Parathyroid adenoma (tissue), 2 donors: Measurements from ENCODE around the gene CCDC117.
A peak's percentile ranks its signal among the peaks of the same experiment; 100 is the strongest.
"Not testable (repeated sequence)": the region's sequence is repeated elsewhere in the genome, so short reads cannot be mapped to it uniquely, and the experiment has no call there.

Source experiments
- H2AFZ ChIP-seq: fragments of 300-600 bp; sonication (generic); one replicate; pipeline ENCODE4 v1.7.0; 2017; ENCODE audit warnings: antibody characterized with exemption, mild to moderate bottlenecking
- H3K27ac ChIP-seq: fragments of 300-600 bp; sonication (generic); one replicate; pipeline ENCODE4 v1.7.0; 2017
- H3K27me3 ChIP-seq: fragments of 300-600 bp; sonication (generic); one replicate; pipeline ENCODE4 v1.7.0; 2017; ENCODE audit warnings: low read length; ENCODE audit not compliant: control insufficient read depth, insufficient read depth
- H3K36me3 ChIP-seq: fragments of 300-600 bp; sonication (generic); one replicate; pipeline ENCODE4 v1.7.0; 2017; ENCODE audit warnings: low read length; ENCODE audit not compliant: control insufficient read depth, insufficient read depth
- H3K4me1 ChIP-seq: fragments of 300-600 bp; sonication (generic); one replicate; pipeline ENCODE4 v1.7.0; 2017; ENCODE audit warnings: control low read depth
- H3K4me2 ChIP-seq: fragments of 300-600 bp; sonication (generic); one replicate; pipeline ENCODE4 v1.7.0; 2017; ENCODE audit warnings: low read length
- H3K4me3 ChIP-seq: fragments of 300-600 bp; sonication (generic); one replicate; pipeline ENCODE4 v1.7.0; 2017; ENCODE audit warnings: low read depth, low read length
- H3K79me2 ChIP-seq: fragments of 300-600 bp; sonication (generic); one replicate; pipeline ENCODE4 v1.7.0; 2017; ENCODE audit warnings: control low read depth
- H3K9ac ChIP-seq: fragments of 300-600 bp; sonication (generic); one replicate; pipeline ENCODE4 v1.7.0; 2017; ENCODE audit warnings: mild to moderate bottlenecking
- H3K9me3 ChIP-seq: fragments of 300-600 bp; sonication (generic); one replicate; pipeline ENCODE4 v1.7.0; 2017; ENCODE audit warnings: low read length; ENCODE audit not compliant: control insufficient read depth
- TF ChIP-seq, protein P1 (sequence below): fragments of 300-600 bp; sonication (generic); IDR thresholded peaks from one replicate; pipeline ENCODE4 v1.7.0; 2017; ENCODE audit warnings: antibody characterized with exemption, mild to moderate bottlenecking
- donor health status: primary hyperparathyroidism.

The CCDC117 gene

DNA sequence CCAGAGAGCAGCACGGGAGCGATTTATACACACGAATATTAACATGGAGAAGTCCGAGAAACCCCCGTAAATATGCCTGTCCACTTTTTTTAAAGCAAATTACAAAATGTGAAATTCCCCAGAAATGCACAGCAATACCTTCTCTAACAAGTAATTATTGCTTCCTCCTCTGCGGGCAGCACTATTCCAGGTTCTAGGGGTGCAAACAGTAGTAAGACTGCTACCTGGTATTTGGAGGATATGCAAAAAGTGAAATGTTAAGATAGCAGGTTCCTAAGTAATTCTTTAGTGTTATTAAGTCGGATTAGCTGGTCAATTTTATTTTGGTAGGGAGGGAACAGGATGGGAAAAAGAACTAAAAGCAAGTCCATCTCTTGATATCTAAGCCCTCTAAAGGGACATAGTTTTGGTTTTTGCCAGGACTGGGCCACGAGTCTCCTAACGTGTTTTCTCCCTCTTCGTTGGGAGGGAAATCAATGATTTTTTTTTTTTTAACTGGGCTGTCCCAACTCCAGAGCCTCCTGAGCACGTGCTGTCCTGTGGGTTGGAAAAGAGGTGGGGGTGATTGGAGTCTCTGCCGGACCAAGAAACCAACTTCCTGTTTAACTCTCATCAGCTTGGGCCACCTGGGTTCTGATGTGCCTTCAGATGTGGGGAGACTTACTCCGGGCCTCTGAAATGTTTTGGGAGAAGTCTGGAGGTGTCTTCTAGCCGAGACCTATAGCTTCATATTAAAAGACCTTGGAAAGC, 29.5 kb downstream of the CCDC117 start:
- no peaks in the 10 kb centered on the region for H3K9me3 ChIP-seq
- peaks cover 11% of the 10 kb centered on the region for H3K79me2 ChIP-seq
- no peaks in the 10 kb centered on the region for H3K27me3 ChIP-seq
- H2AFZ ChIP-seq = peak overlapping the region; percentile 22
- no peaks in the 10 kb centered on the region for H3K36me3 ChIP-seq
- TF ChIP-seq, protein P1, sequence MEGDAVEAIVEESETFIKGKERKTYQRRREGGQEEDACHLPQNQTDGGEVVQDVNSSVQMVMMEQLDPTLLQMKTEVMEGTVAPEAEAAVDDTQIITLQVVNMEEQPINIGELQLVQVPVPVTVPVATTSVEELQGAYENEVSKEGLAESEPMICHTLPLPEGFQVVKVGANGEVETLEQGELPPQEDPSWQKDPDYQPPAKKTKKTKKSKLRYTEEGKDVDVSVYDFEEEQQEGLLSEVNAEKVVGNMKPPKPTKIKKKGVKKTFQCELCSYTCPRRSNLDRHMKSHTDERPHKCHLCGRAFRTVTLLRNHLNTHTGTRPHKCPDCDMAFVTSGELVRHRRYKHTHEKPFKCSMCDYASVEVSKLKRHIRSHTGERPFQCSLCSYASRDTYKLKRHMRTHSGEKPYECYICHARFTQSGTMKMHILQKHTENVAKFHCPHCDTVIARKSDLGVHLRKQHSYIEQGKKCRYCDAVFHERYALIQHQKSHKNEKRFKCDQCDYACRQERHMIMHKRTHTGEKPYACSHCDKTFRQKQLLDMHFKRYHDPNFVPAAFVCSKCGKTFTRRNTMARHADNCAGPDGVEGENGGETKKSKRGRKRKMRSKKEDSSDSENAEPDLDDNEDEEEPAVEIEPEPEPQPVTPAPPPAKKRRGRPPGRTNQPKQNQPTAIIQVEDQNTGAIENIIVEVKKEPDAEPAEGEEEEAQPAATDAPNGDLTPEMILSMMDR = no peak
- no peak overlapping the region for H3K9ac ChIP-seq
- peak overlapping the region; percentile 78 for H3K4me2 ChIP-seq
- peak overlapping the region; percentile 32 for H3K27ac ChIP-seq
- peaks cover 7% of the 10 kb centered on the region for H3K4me1 ChIP-seq
- peak overlapping the region; percentile 27 for H3K4me3 ChIP-seq

DNA sequence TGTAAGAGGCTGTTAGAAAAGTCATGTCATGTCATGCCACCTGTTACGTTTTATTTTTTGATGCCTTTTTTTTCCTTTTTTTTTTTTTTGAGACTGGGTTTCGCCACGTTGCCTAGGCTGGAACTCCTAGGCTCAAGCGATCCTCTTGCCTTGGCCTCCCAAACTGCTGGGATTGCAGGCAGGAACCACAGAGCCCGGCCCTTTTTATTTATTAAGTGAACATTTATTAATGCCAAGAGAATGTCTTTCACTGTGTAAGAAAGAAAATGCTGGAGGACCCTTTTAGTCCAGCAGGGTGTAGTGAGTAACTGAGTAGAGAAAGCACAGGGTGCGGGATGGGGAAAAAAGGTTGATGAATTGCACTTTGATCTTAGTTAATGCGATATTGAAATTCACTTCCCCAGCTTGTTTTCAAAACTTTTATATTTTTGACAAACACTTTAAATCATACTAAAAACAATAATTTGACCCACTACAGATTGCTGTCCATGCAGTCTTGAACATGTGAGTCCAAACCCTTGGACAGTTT, 30.2 kb downstream of the CCDC117 start:
- no peak overlapping the region for H3K27ac ChIP-seq

DNA sequence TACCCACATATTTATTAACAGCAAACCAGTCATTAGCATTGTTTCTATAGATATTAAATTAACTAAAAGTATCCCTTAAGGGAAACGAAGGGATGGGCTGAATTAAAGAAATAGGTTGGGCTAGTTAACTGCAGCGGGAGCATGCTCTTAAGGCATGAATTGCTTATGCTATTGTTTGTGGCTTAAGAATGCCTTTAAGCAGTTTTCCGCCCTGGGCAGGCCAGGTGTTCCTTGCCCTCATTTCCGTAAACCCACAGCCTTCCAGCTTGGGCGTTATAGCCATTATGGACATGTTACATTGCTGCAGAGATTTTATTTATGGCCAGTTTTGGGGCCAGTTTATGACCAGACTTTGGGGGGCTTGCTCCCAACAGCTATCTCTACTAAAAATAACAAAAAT, 32.9 kb downstream of the CCDC117 start:
- H2AFZ ChIP-seq, H3K9ac ChIP-seq, H3K4me2 ChIP-seq, H3K9me3 ChIP-seq, H3K79me2 ChIP-seq, H3K36me3 ChIP-seq, H3K27ac ChIP-seq, H3K4me3 ChIP-seq, H3K27me3 ChIP-seq, H3K4me1 ChIP-seq: not testable (repeated sequence)

More for the DNA sequence above, 30.2 kb downstream of the CCDC117 start:
- no peak overlapping the region for H2AFZ ChIP-seq
- TF ChIP-seq, protein P1 = no peak
- H3K79me2 ChIP-seq = peaks cover 11% of the 10 kb centered on the region
- H3K4me1 ChIP-seq = peaks cover 4% of the 10 kb centered on the region
- peak overlapping the region; percentile 78 for H3K4me2 ChIP-seq
- H3K9me3 ChIP-seq = no peaks in the 10 kb centered on the region
- H3K27me3 ChIP-seq = no peaks in the 10 kb centered on the region
- peak overlapping the region; percentile 27 for H3K4me3 ChIP-seq
- no peaks in the 10 kb centered on the region for H3K36me3 ChIP-seq
- H3K9ac ChIP-seq = no peak overlapping the region

DNA sequence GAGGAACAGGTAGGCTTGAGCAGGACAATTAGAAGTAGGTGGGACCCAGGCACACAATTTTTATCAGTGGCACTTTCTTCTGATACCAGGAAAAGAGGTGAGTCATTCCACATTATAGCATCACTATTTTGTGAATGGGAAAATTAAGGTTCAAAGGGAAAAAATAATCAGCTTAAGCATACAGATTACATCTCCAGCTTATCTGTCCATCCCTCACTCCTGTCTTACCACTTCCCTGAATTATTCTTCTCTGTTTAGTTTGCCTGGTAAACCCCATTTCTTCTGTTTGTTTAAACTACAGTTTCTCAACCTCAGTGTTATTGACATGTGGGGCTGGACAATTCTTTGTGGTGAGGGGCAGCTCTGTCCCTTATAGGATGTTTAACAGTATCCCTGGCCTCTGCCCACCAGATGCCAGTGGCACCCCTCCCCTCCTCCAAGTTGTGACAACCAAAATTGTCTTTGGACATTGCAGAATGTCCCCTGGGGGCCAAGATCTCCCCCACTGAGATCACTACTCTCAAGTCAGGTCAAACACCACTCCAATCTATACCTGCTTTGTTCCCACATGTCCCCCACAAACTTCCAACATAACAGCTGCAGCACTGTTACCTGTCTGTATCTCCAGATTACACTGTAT, 36.3 kb downstream of the CCDC117 start:
- Histone ChIP-seq H3K4me1 (peaks cover 15% of the 10 kb centered on the region), H3K9ac (no peak overlapping the region)

More for the DNA sequence above, 36.3 kb downstream of the CCDC117 start:
- H3K4me2 ChIP-seq = no peak overlapping the region
- H3K79me2 ChIP-seq = no peaks in the 10 kb centered on the region
- no peaks in the 10 kb centered on the region for H3K36me3 ChIP-seq
- H3K9me3 ChIP-seq = no peaks in the 10 kb centered on the region
- H2AFZ ChIP-seq = no peak overlapping the region
- H3K4me3 ChIP-seq = no peak overlapping the region
- no peaks in the 10 kb centered on the region for H3K27me3 ChIP-seq
- no peak overlapping the region for H3K27ac ChIP-seq
- TF ChIP-seq, protein P1 = no peak
